ENCODE results near the gene LRP1B.

LRP1B gene

GRCh38 chr2:141364821-141365220, 766.0 kb downstream of the LRP1B start:
- Mint-ChIP-seq H3K9me3 (no peaks in the 10 kb centered on the region), H3K4me3 (no peak overlapping the region), H3K27ac (no peak overlapping the region), H3K36me3 (ENCODE audit: low read depth) (no peaks in the 10 kb centered on the region), H3K27me3 (ENCODE audit: low read depth) (no peaks in the 10 kb centered on the region), H3K4me1 (no peaks in the 10 kb centered on the region)
- TF ChIP-seq CTCF (IDR thresholded peaks at IDR 0.05; ENCODE audit: unreplicated experiment in 3 of 3), result no peak

GRCh38 chr2:141362311-141362710, 768.5 kb downstream of the LRP1B start:
- no peaks in the 10 kb centered on the region for H3K9me3 Mint-ChIP-seq
- H3K27ac Mint-ChIP-seq, result no peak overlapping the region
- no peak overlapping the region for H3K4me3 Mint-ChIP-seq
- no peaks in the 10 kb centered on the region for H3K36me3 Mint-ChIP-seq (ENCODE audit: low read depth)
- H3K27me3 Mint-ChIP-seq (ENCODE audit: low read depth), result no peaks in the 10 kb centered on the region
- H3K4me1 Mint-ChIP-seq, result no peaks in the 10 kb centered on the region
- TF ChIP-seq CTCF (IDR thresholded peaks at IDR 0.05; ENCODE audit: unreplicated experiment in 3 of 3), result no peak

GRCh38 chr2:141348481-141348880, 782.3 kb downstream of the LRP1B start:
- H3K4me1 Mint-ChIP-seq, result no peaks in the 10 kb centered on the region
- no peak overlapping the region for H3K4me3 Mint-ChIP-seq
- no peaks in the 10 kb centered on the region for H3K27me3 Mint-ChIP-seq (ENCODE audit: low read depth)
- no peak overlapping the region for H3K27ac Mint-ChIP-seq
- H3K9me3 Mint-ChIP-seq, result no peaks in the 10 kb centered on the region
- TF ChIP-seq CTCF (IDR thresholded peaks at IDR 0.05; ENCODE audit: unreplicated experiment in 3 of 3), result no peak
- no peaks in the 10 kb centered on the region for H3K36me3 Mint-ChIP-seq (ENCODE audit: low read depth)

DNA sequence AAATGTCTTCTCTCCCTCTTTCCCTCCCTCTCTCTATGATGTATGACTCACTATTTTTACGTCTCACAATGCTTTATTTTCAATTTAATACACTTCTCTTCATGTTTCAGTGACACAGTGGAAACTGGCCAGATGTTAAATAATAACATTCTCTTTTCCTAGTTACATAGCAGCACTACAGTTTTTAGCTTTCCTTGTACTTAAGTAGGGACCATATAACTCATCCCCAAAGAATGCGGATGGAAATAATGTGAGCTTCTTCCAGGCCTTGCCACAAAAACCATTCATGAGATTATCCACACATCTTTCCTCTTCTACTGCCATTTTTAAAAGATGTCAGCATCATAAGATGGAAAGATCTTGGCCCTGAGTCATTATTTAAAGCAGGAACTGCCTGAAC, 789.4 kb downstream of the LRP1B start:
- Mint-ChIP-seq H3K4me1 (peaks cover 5% of the 10 kb centered on the region), H3K27me3 (ENCODE audit: low read depth) (no peaks in the 10 kb centered on the region), H3K36me3 (ENCODE audit: low read depth) (no peaks in the 10 kb centered on the region), H3K9me3 (peaks cover 8% of the 10 kb centered on the region), H3K27ac (peak overlapping the region in 1 of 3 experiments; percentile 3), H3K4me3 (no peak overlapping the region)
- TF ChIP-seq CTCF (IDR thresholded peaks at IDR 0.05; ENCODE audit: unreplicated experiment in 3 of 3), result no peak

DNA sequence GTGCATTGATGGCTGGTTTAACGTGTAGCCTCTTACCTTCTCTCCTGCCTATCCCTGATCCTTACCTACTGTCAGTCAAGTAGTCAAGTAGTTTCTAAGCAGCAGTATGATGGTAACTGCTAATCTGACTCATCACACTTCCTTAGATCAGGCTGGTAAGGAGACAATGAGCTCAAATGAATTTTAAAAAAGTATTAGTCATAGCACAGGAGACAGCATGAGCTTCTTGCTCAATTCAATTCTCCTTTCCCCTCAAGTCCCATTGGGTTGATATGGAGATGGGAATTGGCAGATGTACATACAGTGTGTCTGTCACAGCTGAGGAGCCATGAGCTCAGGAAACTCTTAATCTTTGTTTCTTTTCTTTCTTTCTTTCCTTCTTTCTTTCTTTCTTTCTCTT, 799.7 kb downstream of the LRP1B start:
- Mint-ChIP-seq H3K4me1 (no peaks in the 10 kb centered on the region), H3K27ac (no peak overlapping the region), H3K36me3 (ENCODE audit: low read depth) (no peaks in the 10 kb centered on the region), H3K27me3 (ENCODE audit: low read depth) (no peaks in the 10 kb centered on the region), H3K9me3 (no peaks in the 10 kb centered on the region), H3K4me3 (no peak overlapping the region)
- no peak for TF ChIP-seq CTCF (IDR thresholded peaks at IDR 0.05; ENCODE audit: unreplicated experiment in 3 of 3)

DNA sequence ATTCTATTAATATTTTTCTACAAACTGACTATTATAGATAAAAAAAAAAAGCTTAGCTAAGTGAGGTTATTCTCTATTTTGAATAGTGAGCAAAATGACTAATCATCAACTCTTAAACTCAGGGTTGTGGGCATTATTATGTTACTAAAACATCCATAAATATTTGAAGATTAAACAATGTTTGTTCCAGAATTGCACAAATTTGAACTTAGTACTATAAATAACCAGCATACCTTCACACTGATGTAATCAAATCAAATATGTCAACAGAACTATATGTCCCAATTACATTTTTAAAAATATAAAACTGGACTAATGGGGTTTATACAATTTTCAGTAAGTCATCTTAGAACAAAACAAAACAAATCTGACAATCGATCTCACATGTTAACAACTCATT, 800.9 kb downstream of the LRP1B start:
- no peaks in the 10 kb centered on the region for H3K36me3 Mint-ChIP-seq (ENCODE audit: low read depth)
- no peaks in the 10 kb centered on the region for H3K9me3 Mint-ChIP-seq
- no peak for TF ChIP-seq CTCF (IDR thresholded peaks at IDR 0.05; ENCODE audit: unreplicated experiment in 3 of 3)
- H3K4me3 Mint-ChIP-seq, result no peak overlapping the region
- H3K27ac Mint-ChIP-seq, result no peak overlapping the region
- H3K27me3 Mint-ChIP-seq (ENCODE audit: low read depth), result no peaks in the 10 kb centered on the region
- no peaks in the 10 kb centered on the region for H3K4me1 Mint-ChIP-seq

Data from nephron (organoid).